ENCODE data around the gene MYO1B. TPM values are rescaled to one million over a fixed set of nuclear protein-coding genes. Genes with fewer than 3 reads are reported as not detected.

Gene MYO1B
- total and polyA plus RNA-seq, 2 of the 8 experiments (the other 6 are each of a cell fraction or from before 2014, with no cell fraction given) = 15.5 to 61.2 TPM

DNA sequence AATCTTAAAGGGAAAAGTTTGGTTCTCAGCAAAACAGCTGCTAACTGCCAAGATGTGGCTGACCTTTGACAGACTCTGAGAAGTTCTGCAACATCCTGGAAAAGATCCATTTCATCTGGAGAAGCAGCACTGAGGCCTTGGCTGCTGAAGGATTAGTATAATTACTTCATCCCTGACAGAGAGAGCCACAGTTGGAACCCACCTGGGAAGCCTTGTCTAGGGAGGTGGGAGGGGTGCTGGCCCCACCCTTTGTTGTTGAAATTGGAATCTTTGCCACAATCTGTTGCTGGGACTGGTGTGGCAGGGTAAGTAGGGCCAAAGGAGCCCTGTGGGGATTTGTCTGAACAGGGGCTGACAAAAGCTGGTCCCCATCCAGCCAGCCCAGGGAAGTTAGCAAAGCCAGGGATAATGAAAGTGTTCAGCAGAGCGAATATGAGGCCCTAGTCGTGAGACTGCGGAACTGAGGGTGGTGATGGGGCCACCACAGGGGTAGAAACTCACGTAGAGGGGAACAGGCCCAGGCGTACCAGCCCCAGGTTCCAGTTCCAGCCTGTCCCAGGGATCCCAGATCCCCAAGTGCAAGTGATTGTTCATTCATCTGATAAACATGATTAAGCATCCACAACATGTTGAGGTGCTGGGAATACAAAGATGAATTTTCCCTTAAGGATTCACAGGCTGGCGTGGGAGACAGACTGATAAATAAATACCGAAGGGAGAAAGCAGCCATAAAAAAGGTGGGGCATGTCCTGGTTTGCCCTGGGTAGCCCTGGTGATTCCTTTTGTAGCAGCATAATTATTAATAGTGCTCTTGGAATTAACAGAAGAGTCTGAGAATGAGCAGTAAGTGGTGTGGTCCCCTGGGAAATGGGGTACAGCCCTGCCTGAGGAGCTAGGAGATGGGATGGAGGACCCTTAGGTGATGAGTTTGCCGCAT is 60.0 kb downstream of the MYO1B start (continued):
- TF ChIP-seq, protein P1, sequence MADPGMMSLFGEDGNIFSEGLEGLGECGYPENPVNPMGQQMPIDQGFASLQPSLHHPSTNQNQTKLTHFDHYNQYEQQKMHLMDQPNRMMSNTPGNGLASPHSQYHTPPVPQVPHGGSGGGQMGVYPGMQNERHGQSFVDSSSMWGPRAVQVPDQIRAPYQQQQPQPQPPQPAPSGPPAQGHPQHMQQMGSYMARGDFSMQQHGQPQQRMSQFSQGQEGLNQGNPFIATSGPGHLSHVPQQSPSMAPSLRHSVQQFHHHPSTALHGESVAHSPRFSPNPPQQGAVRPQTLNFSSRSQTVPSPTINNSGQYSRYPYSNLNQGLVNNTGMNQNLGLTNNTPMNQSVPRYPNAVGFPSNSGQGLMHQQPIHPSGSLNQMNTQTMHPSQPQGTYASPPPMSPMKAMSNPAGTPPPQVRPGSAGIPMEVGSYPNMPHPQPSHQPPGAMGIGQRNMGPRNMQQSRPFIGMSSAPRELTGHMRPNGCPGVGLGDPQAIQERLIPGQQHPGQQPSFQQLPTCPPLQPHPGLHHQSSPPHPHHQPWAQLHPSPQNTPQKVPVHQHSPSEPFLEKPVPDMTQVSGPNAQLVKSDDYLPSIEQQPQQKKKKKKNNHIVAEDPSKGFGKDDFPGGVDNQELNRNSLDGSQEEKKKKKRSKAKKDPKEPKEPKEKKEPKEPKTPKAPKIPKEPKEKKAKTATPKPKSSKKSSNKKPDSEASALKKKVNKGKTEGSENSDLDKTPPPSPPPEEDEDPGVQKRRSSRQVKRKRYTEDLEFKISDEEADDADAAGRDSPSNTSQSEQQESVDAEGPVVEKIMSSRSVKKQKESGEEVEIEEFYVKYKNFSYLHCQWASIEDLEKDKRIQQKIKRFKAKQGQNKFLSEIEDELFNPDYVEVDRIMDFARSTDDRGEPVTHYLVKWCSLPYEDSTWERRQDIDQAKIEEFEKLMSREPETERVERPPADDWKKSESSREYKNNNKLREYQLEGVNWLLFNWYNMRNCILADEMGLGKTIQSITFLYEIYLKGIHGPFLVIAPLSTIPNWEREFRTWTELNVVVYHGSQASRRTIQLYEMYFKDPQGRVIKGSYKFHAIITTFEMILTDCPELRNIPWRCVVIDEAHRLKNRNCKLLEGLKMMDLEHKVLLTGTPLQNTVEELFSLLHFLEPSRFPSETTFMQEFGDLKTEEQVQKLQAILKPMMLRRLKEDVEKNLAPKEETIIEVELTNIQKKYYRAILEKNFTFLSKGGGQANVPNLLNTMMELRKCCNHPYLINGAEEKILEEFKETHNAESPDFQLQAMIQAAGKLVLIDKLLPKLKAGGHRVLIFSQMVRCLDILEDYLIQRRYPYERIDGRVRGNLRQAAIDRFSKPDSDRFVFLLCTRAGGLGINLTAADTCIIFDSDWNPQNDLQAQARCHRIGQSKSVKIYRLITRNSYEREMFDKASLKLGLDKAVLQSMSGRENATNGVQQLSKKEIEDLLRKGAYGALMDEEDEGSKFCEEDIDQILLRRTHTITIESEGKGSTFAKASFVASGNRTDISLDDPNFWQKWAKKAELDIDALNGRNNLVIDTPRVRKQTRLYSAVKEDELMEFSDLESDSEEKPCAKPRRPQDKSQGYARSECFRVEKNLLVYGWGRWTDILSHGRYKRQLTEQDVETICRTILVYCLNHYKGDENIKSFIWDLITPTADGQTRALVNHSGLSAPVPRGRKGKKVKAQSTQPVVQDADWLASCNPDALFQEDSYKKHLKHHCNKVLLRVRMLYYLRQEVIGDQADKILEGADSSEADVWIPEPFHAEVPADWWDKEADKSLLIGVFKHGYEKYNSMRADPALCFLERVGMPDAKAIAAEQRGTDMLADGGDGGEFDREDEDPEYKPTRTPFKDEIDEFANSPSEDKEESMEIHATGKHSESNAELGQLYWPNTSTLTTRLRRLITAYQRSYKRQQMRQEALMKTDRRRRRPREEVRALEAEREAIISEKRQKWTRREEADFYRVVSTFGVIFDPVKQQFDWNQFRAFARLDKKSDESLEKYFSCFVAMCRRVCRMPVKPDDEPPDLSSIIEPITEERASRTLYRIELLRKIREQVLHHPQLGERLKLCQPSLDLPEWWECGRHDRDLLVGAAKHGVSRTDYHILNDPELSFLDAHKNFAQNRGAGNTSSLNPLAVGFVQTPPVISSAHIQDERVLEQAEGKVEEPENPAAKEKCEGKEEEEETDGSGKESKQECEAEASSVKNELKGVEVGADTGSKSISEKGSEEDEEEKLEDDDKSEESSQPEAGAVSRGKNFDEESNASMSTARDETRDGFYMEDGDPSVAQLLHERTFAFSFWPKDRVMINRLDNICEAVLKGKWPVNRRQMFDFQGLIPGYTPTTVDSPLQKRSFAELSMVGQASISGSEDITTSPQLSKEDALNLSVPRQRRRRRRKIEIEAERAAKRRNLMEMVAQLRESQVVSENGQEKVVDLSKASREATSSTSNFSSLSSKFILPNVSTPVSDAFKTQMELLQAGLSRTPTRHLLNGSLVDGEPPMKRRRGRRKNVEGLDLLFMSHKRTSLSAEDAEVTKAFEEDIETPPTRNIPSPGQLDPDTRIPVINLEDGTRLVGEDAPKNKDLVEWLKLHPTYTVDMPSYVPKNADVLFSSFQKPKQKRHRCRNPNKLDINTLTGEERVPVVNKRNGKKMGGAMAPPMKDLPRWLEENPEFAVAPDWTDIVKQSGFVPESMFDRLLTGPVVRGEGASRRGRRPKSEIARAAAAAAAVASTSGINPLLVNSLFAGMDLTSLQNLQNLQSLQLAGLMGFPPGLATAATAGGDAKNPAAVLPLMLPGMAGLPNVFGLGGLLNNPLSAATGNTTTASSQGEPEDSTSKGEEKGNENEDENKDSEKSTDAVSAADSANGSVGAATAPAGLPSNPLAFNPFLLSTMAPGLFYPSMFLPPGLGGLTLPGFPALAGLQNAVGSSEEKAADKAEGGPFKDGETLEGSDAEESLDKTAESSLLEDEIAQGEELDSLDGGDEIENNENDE (IDR thresholded peaks at IDR 0.05; ENCODE audit: insufficient replicate concordance, low read length) = no peak
- TF ChIP-seq SIN3A (conservative IDR thresholded peaks at IDR 0.05 in 1 of 2, IDR thresholded peaks at IDR 0.05 in 1 of 2; ENCODE audit: low read depth in 1 of 2, low read length in 2 of 2) = no peak
- TF ChIP-seq BRCA1 (IDR thresholded peaks at IDR 0.05; ENCODE audit: low read depth, low read length) = no peak
- no peak for TF ChIP-seq RAD21 (IDR thresholded peaks at IDR 0.05 in 1 of 2, conservative IDR thresholded peaks at IDR 0.05 in 1 of 2; ENCODE audit: low read depth in 2 of 2, low read length in 2 of 2)
- TF ChIP-seq RFX5 (IDR thresholded peaks at IDR 0.05; ENCODE audit: borderline replicate concordance, low read depth, low read length) = no peak
- no peak for TF ChIP-seq POLR2AphosphoS5 (IDR thresholded peaks at IDR 0.05; ENCODE audit: low read depth, low read length)
- TF ChIP-seq EGR1 (IDR thresholded peaks at IDR 0.05; ENCODE audit: borderline replicate concordance, low read depth, low read length) = no peak
- TF ChIP-seq ZNF274 (IDR thresholded peaks at IDR 0.05; ENCODE audit: borderline replicate concordance, extremely low read depth, low read length) = no peak
- no peak for TF ChIP-seq BCL11A (IDR thresholded peaks at IDR 0.05; ENCODE audit: low read depth in 2 of 2, low read length in 2 of 2)

Measured in H1 (cell line).